SJCRH30 (cell line): ENCODE data around the gene NECTIN3. TPM values are rescaled to one million over a fixed set of nuclear protein-coding genes. Genes with fewer than 3 reads are reported as not detected.

Source experiments
- DNase-seq, 2 experiments: peaks; one replicate each; pipeline ENCODE4 v3.0.0-alpha.2; 2015 to 2020
- H3K27ac ChIP-seq: fragments of 250-450 bp; sonication (Bioruptor Pico); 2 replicates; pipeline ENCODE4 v1.5.1; 2020; ENCODE audit warnings: mild to moderate bottlenecking, moderate library complexity
- H3K27me3 ChIP-seq: fragments of 250-450 bp; sonication (Bioruptor Pico); 2 replicates; pipeline ENCODE4 v1.5.1; 2020; ENCODE audit warnings: mild to moderate bottlenecking, moderate library complexity
- H3K36me3 ChIP-seq: fragments of 250-450 bp; sonication (Bioruptor Pico); 2 replicates; pipeline ENCODE4 v1.5.1; 2020; ENCODE audit warnings: mild to moderate bottlenecking, moderate library complexity
- H3K4me1 ChIP-seq: fragments of 250-450 bp; sonication (Bioruptor Pico); 2 replicates; pipeline ENCODE4 v1.5.1; 2020; ENCODE audit warnings: mild to moderate bottlenecking, moderate library complexity
- H3K4me3 ChIP-seq: fragments of 250-450 bp; sonication (Bioruptor Pico); 2 replicates; pipeline ENCODE4 v1.5.1; 2020; ENCODE audit warnings: mild to moderate bottlenecking, moderate library complexity
- H3K9me3 ChIP-seq: fragments of 250-450 bp; sonication (Bioruptor Pico); replicated peaks from 2 replicates; pipeline ENCODE4 v1.5.1; 2020; ENCODE audit warnings: mild to moderate bottlenecking, moderate library complexity
- total RNA-seq: library from RNA; depleted of rRNA; stranded (reverse); fragments of >200 nt; shearing (Covaris generic); gene quantifications from 2 replicates; pipeline ENCODE4 v1.2.3, GENCODE V29; 2014

Gene NECTIN3
- total RNA-seq, 1 experiment from 2014 or later, result 70.8 TPM

DNA sequence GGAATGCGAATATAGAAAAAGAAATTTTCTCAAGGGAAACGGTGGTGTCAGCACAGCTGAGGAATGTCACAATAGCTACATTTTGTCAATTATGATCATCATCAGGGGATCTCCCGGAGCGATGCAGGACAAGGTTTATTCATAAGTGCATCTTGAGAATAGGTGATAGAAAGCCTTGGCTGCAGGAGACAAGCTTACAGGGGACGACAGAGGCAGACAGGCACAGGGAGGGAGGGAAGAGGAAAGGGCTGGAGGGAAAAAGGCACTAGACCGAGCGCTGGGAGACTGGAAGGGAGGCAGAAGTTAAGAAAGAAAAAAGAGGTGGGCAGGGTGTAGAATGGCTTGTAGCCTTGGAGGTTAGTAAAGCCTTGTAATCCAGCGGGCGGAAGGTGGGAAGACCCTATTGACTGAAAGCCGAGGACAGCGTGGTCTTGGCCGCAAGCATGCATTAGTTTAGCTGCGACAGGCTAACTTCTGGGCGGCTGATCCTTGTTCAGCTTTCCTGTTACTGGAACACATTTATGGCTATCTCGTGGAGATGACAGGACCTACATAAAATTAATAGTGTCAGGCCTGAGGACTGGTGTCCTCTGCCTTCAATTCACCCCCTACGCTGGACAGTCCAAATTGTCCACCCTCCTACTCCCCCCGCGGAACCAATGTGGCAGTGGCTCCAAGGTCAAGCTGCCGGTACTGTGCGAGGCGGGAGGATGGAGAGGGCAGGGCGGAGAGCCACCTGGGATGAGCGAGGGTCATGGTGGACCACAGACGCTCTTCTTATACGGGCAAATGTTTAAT lies 1.4 kb upstream of the NECTIN3 start:
- Histone ChIP-seq H3K27me3 (no peaks in the 10 kb centered on the region), H3K4me3 (peak overlapping the region; percentile 99), H3K27ac (peak overlapping the region; percentile 90), H3K36me3 (no peaks in the 10 kb centered on the region), H3K9me3 (no peaks in the 10 kb centered on the region), H3K4me1 (0 out of 2 replicates have a peak, but pooled peaks cover 3% of the 10 kb centered on the region)
- DNase-seq, result peak; percentile 19 to 51

DNA sequence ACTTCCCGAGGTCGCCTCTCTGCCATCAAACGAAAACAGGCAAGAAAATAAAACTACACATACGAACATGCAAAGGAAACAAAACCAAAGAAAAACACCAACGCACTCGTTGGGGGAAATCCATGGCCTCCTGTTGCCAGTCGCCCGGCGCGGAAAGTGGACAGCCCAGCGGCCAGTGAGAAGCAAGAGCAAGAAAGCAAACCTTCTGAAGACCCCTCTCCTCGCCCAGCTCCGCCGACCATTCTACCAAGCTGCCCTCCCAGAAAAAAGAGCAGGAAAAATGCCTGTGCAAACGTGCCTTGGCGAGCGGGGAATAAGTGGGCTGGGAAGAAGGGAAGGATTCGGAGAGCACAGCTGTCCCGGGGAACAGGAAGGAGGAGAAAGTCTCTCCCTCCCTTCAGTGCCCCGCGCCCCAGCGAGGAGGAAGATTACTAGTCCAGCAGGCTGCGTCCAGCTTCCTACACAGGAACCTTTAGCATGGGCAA lies 802 bp upstream of the NECTIN3 start:
- Histone ChIP-seq H3K36me3 (no peaks in the 10 kb centered on the region), H3K4me3 (peak overlapping the region; percentile 99), H3K27me3 (no peaks in the 10 kb centered on the region), H3K27ac (peak overlapping the region; percentile 90), H3K4me1 (0 out of 2 replicates have a peak, but pooled peaks cover 5% of the 10 kb centered on the region), H3K9me3 (no peaks in the 10 kb centered on the region)
- DNase-seq, result no peak

DNA sequence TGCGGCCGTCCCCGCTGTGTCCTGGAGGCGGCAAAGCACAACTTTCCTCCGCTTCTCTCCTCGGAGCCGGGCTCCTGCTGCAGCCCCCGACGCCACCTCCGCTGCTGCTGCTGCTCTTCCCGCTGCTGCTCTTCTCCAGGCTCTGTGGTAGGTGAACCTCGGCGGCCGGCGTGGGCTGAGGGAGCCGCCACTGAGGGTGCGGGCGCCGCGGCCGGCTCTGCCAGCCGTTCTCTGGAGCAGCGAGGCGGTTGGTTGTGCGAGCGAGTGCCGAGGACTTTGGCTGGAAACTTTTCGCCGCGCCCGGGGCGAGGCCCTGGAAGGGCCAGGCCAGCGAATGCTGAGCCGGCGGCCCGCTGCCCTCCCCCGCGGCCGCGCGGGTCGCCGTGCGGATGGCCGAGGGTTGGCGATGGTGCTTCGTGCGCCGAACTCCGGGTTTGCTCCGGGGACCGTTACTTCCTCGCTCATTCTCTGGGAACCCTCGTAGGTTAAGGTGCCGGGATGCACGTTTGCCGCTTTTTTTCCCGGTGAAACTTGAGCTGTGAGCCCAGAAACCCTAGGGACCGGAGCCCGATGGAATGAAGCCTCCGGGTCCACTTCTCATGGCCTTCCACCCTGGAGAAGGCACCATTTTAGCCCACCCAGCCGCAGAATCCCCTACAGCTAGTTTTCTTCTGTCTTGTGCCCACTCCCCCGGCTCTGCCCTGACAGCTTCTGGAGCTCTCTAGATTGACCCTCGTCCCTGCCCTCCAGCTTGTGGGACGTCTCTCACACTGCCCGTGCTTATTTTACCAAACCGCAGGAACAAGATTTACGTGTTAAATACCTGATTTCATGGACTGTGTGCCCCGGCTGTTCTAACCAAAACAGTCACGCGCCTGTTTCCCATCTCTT lies 660 bp downstream of the NECTIN3 start:
- H3K36me3 ChIP-seq, result no peaks in the 10 kb centered on the region
- H3K4me1 ChIP-seq, result 0 out of 2 replicates have a peak, but pooled peaks cover 5% of the 10 kb centered on the region
- H3K9me3 ChIP-seq, result no peaks in the 10 kb centered on the region
- peak overlapping the region; percentile 99 for H3K4me3 ChIP-seq
- peak; percentile 42 to 66 for DNase-seq
- H3K27me3 ChIP-seq, result no peaks in the 10 kb centered on the region
- peak overlapping the region; percentile 90 for H3K27ac ChIP-seq

DNA sequence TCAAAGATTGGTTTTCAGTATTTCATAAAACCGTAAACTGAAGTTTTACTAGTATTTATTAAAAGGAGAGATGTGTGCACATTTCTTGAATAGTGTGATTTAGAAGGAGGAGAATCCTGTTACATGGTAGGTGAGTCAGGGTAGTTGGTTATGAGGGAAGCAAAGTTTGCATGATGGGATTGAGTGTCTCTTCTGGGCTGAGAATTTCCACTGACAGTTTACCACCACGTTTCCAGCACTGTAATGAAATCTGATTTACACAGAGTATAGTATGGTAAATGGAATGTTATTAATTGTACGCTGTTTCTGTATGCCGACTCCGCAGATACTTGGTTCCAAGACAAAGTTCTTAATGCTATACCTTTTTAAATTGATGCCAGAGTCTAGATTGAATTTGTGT lies 1.6 kb downstream of the NECTIN3 start:
- H3K4me3 ChIP-seq, result peak overlapping the region; percentile 99
- peak overlapping the region; percentile 90 for H3K27ac ChIP-seq
- H3K36me3 ChIP-seq, result no peaks in the 10 kb centered on the region
- DNase-seq, result peak in 1 of 2 experiments; percentile 34
- 0 out of 2 replicates have a peak, but pooled peaks cover 5% of the 10 kb centered on the region for H3K4me1 ChIP-seq
- H3K27me3 ChIP-seq, result no peaks in the 10 kb centered on the region
- no peaks in the 10 kb centered on the region for H3K9me3 ChIP-seq

DNA sequence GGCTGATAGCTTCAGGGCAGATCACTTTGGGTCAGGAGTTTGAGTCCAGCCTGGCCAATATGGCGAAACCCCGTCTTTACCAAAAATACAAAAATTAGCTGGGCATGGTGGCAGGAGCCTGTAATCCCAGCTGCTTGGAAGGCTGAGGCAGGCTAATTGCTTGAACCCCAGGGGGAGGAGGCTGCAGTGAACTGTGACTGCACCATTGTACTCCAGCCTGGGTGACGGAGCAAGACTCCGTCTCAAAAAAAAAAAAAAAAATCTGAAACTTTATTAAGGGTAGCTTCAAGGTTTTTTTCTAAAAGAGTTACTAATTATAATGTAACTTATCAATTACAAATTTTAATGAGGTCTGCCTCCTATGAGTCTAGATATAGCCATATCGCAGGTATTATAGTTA lies 5.1 kb downstream of the NECTIN3 start:
- Histone ChIP-seq H3K36me3 (no peaks in the 10 kb centered on the region), H3K27me3 (no peaks in the 10 kb centered on the region), H3K9me3 (no peaks in the 10 kb centered on the region), H3K4me1 (0 out of 2 replicates have a peak, but pooled peaks cover 5% of the 10 kb centered on the region), H3K27ac (no peak overlapping the region), H3K4me3 (no peak overlapping the region)
- peak in 1 of 2 experiments; percentile 21 for DNase-seq

DNA sequence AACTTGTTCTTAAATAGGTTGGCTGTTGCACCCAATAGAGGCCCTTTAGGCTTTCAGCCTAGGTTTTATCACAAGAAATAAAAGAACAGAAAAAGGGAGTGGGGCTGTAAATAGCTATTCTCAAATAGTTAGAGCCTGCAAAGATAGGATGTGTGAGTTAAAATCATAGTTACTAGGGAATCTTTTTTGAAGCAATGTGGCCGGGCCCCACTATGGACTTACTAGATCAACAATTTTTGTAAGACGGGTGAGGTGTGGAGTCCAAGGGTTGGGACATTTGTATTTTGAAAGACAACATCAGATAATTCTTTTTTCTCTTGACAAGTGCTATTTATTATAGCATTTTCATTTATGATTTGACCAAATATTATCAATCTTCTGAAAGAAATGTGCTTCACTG lies 5.8 kb downstream of the NECTIN3 start:
- H3K4me1 ChIP-seq, result 0 out of 2 replicates have a peak, but pooled peaks cover 5% of the 10 kb centered on the region
- H3K4me3 ChIP-seq, result no peak overlapping the region
- H3K27me3 ChIP-seq, result no peaks in the 10 kb centered on the region
- no peaks in the 10 kb centered on the region for H3K9me3 ChIP-seq
- H3K27ac ChIP-seq, result no peak overlapping the region
- H3K36me3 ChIP-seq, result no peaks in the 10 kb centered on the region
- DNase-seq, result no peak

DNA sequence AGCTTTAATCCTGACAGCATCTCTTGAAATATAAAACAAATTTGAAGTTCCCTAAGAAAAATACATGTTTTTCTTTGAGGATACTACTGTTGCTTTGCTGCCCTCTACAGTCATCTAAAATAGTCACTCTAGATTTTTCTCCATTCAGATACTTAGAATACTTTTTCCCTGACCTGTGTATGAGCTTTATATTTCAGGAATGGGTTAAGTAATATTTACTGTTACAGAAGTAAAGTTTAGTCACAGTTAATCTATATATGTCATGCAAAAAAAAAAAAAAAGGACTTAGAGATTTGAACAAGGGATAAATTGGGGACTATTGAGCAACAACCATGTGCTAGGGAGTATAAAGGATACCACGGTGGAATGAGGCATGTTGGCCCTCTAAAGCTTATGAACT lies 8.8 kb downstream of the NECTIN3 start:
- no peak overlapping the region for H3K27ac ChIP-seq
- H3K27me3 ChIP-seq, result no peaks in the 10 kb centered on the region
- DNase-seq, result peak in 1 of 2 experiments; percentile 40

DNA sequence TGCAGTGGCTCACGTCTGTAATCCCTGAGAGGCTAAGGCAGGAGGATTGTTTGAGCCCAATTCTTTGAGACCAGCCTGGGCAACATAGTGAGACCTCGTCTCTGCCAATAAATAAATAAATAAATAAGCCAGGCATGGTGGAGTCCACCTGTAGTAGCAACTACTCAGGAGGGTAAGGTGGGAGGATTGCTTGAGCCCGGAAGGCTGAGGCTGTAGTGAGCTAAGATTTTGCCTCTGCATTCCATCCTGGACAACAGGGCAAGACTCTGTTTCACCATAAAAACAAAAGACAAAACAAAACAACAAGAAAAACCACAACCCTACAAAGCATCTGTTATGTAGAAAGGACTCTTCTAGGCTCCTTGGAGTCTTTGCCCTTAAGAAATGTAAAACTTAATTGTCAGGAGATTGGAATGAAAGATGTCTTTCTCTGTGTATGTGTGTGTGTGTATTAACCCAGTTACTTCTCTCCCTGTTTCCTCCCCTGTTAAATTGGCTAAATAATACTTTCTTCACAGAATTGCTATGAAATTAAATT lies 9.5 kb downstream of the NECTIN3 start:
- DNase-seq, result no peak
- Histone ChIP-seq H3K9me3 (no peaks in the 10 kb centered on the region), H3K36me3 (0 out of 2 replicates have a peak, but pooled peaks cover 3% of the 10 kb centered on the region), H3K27ac (no peak overlapping the region), H3K4me3 (no peak overlapping the region), H3K27me3 (no peaks in the 10 kb centered on the region), H3K4me1 (no peaks in the 10 kb centered on the region)

More for the DNA sequence above, 8.8 kb downstream of the NECTIN3 start:
- Histone ChIP-seq H3K36me3 (0 out of 2 replicates have a peak, but pooled peaks cover 3% of the 10 kb centered on the region), H3K4me3 (no peak overlapping the region), H3K4me1 (0 out of 2 replicates have a peak, but pooled peaks cover under 1% of the 10 kb centered on the region), H3K9me3 (no peaks in the 10 kb centered on the region)

DNA sequence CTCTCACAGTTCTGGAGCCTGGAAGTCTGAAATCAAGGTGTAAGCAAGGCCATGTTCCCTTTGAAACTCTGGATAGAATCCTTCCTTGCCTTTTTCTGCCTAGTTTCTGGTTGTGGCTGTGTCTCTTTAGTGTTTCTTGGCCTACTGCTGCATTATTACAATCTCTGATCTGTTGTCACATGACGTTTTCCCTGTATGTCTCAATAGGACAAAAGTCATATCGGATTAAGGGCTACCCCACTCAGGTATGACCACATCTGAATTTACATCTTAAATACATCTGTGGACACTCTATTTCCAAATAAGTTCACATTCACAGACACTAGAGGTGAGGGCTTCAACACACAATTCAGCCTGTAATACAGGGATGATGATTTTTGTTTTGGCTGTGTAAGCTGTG lies 13.3 kb downstream of the NECTIN3 start:
- Histone ChIP-seq H3K27me3 (no peaks in the 10 kb centered on the region), H3K36me3 (0 out of 2 replicates have a peak, but pooled peaks cover 3% of the 10 kb centered on the region), H3K4me3 (no peak overlapping the region), H3K27ac (no peak overlapping the region), H3K4me1 (no peaks in the 10 kb centered on the region), H3K9me3 (no peaks in the 10 kb centered on the region)
- DNase-seq, result no peak

DNA sequence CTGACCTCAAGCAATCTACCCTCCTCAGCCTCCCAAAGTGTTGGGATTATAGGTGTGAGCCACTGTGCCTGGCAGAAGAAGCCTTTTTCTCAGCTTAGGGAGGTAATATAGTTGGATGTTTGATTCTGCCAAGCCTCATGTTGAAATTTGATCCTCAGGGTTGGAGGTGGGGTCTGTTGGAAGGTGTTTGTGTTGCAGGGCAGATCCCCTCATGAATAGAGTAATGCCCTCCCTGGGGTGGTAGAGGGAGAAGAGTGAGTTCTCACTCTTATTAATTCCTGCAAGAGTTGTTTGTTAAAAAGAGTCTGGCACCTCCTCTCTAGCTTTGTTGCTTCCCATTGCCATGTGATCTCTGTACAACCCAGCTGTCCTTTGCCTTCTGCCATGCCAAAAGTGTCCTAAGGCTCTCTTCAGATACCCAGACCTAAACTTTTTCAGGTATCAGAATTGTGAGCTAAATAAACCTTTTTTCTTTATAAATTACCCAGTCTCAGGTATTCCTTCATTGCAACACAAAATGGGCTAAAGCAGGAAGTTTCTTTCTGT lies 16.4 kb downstream of the NECTIN3 start:
- no peaks in the 10 kb centered on the region for H3K9me3 ChIP-seq
- DNase-seq, result peak in 1 of 2 experiments; percentile 42
- no peak overlapping the region for H3K27ac ChIP-seq
- no peaks in the 10 kb centered on the region for H3K27me3 ChIP-seq
- H3K36me3 ChIP-seq, result 0 out of 2 replicates have a peak, but pooled peaks cover 3% of the 10 kb centered on the region
- no peak overlapping the region for H3K4me3 ChIP-seq
- H3K4me1 ChIP-seq, result no peaks in the 10 kb centered on the region

DNA sequence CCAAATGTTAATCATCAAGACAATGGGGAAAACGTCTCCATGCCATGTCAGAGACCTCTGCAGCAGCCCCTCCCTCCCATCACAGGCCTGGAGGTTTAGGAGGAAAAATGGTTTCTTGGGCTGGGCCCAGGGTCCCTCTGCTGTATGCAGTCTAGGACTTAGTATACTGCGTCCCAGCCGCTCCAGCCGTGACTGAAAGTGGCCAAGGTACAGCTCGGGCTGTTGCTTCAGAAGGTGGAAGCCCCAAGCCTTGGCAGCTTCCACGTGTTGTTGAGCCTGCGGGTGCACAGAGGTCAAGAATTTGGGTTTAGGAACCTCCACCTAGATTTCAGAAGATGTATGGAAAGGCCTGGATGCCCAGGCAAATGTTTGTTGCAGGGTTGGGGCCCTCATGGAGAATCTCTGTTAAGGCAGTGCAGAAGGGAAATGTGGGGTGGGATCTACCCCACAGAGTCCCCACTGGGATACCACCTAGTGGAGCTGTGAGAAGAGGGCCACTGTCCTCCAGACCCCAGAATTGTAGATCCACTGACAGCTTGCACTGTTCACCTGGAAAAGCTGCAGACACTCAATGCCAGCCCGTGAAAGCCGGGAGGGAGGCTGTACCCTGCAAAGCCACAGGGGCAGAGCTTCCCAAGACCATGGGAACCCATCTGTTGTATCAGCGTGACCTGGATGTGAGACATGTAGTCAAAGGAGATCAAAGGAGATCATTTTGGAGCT lies 25.0 kb downstream of the NECTIN3 start:
- H3K27ac ChIP-seq, result no peak overlapping the region
- H3K27me3 ChIP-seq, result no peaks in the 10 kb centered on the region
- no peak overlapping the region for H3K4me3 ChIP-seq
- no peak for DNase-seq
- no peaks in the 10 kb centered on the region for H3K9me3 ChIP-seq
- no peaks in the 10 kb centered on the region for H3K4me1 ChIP-seq
- H3K36me3 ChIP-seq, result no peaks in the 10 kb centered on the region

DNA sequence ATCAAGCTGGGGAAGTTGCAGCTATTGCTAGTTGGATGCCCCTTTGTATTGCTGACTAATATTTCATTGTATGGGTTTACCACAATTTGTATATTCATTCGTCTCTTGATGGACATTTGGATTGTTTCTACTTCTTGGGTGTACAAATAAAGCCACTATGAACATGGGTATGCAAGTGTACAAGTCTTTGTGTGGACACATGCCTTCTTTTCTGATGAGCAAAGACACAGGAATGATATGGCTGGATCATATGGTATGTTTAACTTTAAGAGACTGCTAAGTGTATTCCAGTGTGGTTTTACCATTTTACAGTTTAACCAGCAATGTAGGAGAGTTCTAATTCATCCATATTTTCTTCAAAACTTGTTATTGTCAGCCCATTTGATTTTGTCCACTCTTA lies 32.2 kb downstream of the NECTIN3 start:
- Histone ChIP-seq H3K4me1 (no peaks in the 10 kb centered on the region), H3K27ac (no peak overlapping the region), H3K4me3 (no peak overlapping the region), H3K27me3 (no peaks in the 10 kb centered on the region), H3K9me3 (no peaks in the 10 kb centered on the region), H3K36me3 (peaks cover 5% of the 10 kb centered on the region; the same call in 1 of the 2 replicates)
- DNase-seq, result no peak

DNA sequence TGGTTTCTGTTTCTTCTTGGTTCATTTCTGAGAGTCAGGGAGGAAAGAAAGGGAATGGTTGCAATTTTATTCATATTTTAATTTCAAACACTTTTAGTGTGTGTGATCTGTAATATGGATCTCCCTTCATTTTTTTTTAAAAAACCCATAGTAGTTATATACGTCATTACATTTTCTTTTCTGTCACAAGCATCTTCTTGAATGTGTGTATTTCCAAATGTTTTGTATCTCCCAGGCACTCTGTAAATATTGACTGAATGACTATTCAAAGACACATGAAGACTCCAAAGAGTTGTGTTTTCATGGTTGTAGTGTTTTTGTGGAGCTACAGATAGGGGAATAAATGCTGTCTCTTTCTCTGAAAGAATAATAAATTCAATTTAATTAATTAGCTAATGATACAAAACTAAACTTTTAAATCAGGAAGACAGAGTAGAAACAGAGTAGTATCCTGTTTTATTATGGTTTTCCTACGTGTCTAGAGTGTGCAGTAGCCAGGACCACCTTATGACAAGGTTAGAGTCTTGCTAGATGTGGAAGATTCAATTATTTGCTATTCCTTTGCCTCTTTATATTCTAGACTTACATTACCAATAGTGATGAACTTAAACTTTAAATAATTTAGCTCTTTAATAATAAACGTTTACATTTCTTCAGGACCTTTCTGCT lies 35.5 kb downstream of the NECTIN3 start:
- peaks cover 6% of the 10 kb centered on the region for H3K36me3 ChIP-seq
- no peaks in the 10 kb centered on the region for H3K27me3 ChIP-seq
- H3K27ac ChIP-seq, result no peak overlapping the region
- no peaks in the 10 kb centered on the region for H3K9me3 ChIP-seq
- DNase-seq, result no peak
- H3K4me3 ChIP-seq, result no peak overlapping the region
- no peaks in the 10 kb centered on the region for H3K4me1 ChIP-seq
